HCT116 (cell line): ENCODE results near the gene NKAIN4. TPM values are rescaled to one million over a fixed set of nuclear protein-coding genes. Genes with fewer than 3 reads are reported as not detected.

ENCODE experiments used
- ATAC-seq: fragments of 200-7000 bp; cut with Tn5 transposase; 2 replicates; pipeline ENCODE4 v1.9.1; 2020; ENCODE audit warnings: mild to moderate bottlenecking, moderate library complexity
- BruUV-seq: library from RNA; stranded (reverse); fragments of 400-500 nt; replicated peaks from 2 replicates; lab custom pipeline; 2021; lab: Mats Ljungman, UMichigan
- CTCF ChIA-PET: fragments of 300-600 bp; sonication (Branson Sonifier 250); formaldehyde crosslinking; loops from one replicate; lab custom pipeline; 2021; ENCODE audit warnings: antibody characterized with exemption; lab: Charles Lee
- POLR2A ChIA-PET: fragments of 300-600, 350-600 bp; sonication (Branson Sonifier 250); formaldehyde crosslinking; loops from one replicate; lab custom pipeline; 2021; ENCODE audit warnings: antibody characterized with exemption; lab: Charles Lee
- RAD21 ChIA-PET, 2 experiments: fragments of 300-600 bp; sonication (Branson Sonifier 250); formaldehyde crosslinking; loops; one replicate each; lab custom pipeline; 2023; ENCODE audit warnings: low total read pairs in 2 of 2; ENCODE audit not compliant: uncharacterized antibody in 2 of 2, unreplicated experiment in 2 of 2, low non-redundant PET in 1 of 2; lab: Charles Lee
- DNase-seq: peaks from one replicate; pipeline ENCODE4 v3.0.0-alpha.2; 2010; ENCODE audit warnings: low read depth, low spot score
- H2AFZ ChIP-seq: fragments of 200-600 bp; shearing (Covaris generic), sonication (generic); 2 replicates; pipeline ENCODE4 v1.6.1; 2017; ENCODE audit warnings: low read depth, mixed run types, mixed read lengths, antibody characterized with exemption, low read length; ENCODE audit not compliant: poor library complexity, severe bottlenecking
- H3K27ac ChIP-seq: 2 replicates; pipeline ENCODE4 v1.5.1; 2012; ENCODE audit warnings: low read depth, low read length
- H3K27me3 ChIP-seq: fragments of 200-600 bp; sonication (generic); 2 replicates; pipeline ENCODE4 v1.6.1; 2016; ENCODE audit warnings: mixed run types, low read length, mixed read lengths; ENCODE audit not compliant: insufficient read depth
- H3K36me3 ChIP-seq, 2 experiments: fragments of 200-500 bp in 1 of 2; fragments of 200-600 bp in 1 of 2; sonication (Bioruptor generic) in 1 of 2; sonication (generic) in 1 of 2; 2 replicates each; pipeline versions ENCODE4 v1.5.1 to v1.6.1; 2014 to 2016; ENCODE audit warnings: low read length in 2 of 2, inconsistent platforms in 1 of 2, mixed read lengths in 1 of 2, mixed run types in 1 of 2; ENCODE audit not compliant: insufficient read depth in 2 of 2, control insufficient read depth in 1 of 2
- H3K4me1 ChIP-seq, 2 experiments: fragments of 200-600 bp in 1 of 2; sonication (generic) in 1 of 2; 2 replicates each; pipeline versions ENCODE4 v1.5.1 to v1.6.1; 2012 to 2017; ENCODE audit warnings: low read length in 2 of 2, inconsistent platforms in 1 of 2, mild to moderate bottlenecking in 1 of 2, mixed read lengths in 1 of 2, mixed run types in 1 of 2, moderate library complexity in 1 of 2; ENCODE audit not compliant: insufficient read depth in 2 of 2, control insufficient read depth in 1 of 2
- H3K4me2 ChIP-seq: fragments of 200-600 bp; sonication (generic); 2 replicates; pipeline ENCODE4 v1.6.1; 2017; ENCODE audit warnings: mixed run types, low read length, mixed read lengths
- H3K4me3 ChIP-seq, 2 experiments: fragments of 200-600 bp in 1 of 2; sonication (generic) in 1 of 2; replicated peaks in 1 of 2; 2 replicates each; pipeline ENCODE4 v1.5.1; 2011 to 2016; ENCODE audit warnings: low read length in 2 of 2, control low read depth in 1 of 2, low read depth in 1 of 2, mild to moderate bottlenecking in 1 of 2, mixed read lengths in 1 of 2, mixed run types in 1 of 2
- H3K79me2 ChIP-seq: fragments of 200-600 bp; sonication (generic); 2 replicates; pipeline ENCODE4 v1.6.1; 2017; ENCODE audit warnings: mild to moderate bottlenecking, mixed run types, low read length, moderate library complexity, mixed read lengths; ENCODE audit not compliant: insufficient read depth
- H3K9ac ChIP-seq: fragments of 200-600 bp; sonication (generic); 2 replicates; pipeline ENCODE4 v1.6.1; 2016; ENCODE audit warnings: low read length, mixed read lengths
- H3K9me2 ChIP-seq: fragments of 200-600 bp; sonication (generic), shearing (Covaris generic); 2 replicates; pipeline ENCODE4 v1.6.1; 2017; ENCODE audit warnings: mixed run types, mild to moderate bottlenecking, moderate library complexity; ENCODE audit not compliant: insufficient read depth
- H3K9me3 ChIP-seq, 2 experiments: fragments of 200-500 bp in 1 of 2; fragments of 200-600 bp in 1 of 2; sonication (Bioruptor generic) in 1 of 2; sonication (generic) in 1 of 2; 2 replicates each; pipeline ENCODE4 v1.6.1; 2014 to 2017; ENCODE audit warnings: low read length in 2 of 2, mixed read lengths in 2 of 2, inconsistent platforms in 1 of 2, low read depth in 1 of 2, mild to moderate bottlenecking in 1 of 2, mixed run types in 1 of 2, moderate library complexity in 1 of 2; ENCODE audit not compliant: control insufficient read depth in 1 of 2, insufficient read depth in 1 of 2
- H4K20me1 ChIP-seq: fragments of 200-600 bp; sonication (generic), shearing (Covaris generic); 2 replicates; pipeline ENCODE4 v1.6.1; 2017; ENCODE audit warnings: mixed run types, mild to moderate bottlenecking, moderate library complexity; ENCODE audit not compliant: insufficient read depth
- FOSL1 ChIP-seq: IDR thresholded peaks from 2 replicates; pipeline ENCODE4 v1.6.1; 2012; ENCODE audit warnings: low read depth
- RAD21 ChIP-seq: IDR thresholded peaks from 2 replicates; pipeline ENCODE4 v1.6.1; 2012; ENCODE audit warnings: low read depth, mild to moderate bottlenecking
- YY1 ChIP-seq: IDR thresholded peaks from 2 replicates; pipeline ENCODE4 v1.6.1; 2011; ENCODE audit warnings: low read length, low read depth, moderate library complexity, mild to moderate bottlenecking; ENCODE audit not compliant: insufficient replicate concordance; ENCODE audit errors: extremely low read depth
- intact Hi-C: fragments of 100-400 bp; cut with micrococcal nuclease; formaldehyde crosslinking; loops from 2 replicates; pipeline ENCODE4 v1.10.0; 2022
- total RNA-seq: library from RNA; stranded (reverse); gene quantifications from one replicate; pipeline ENCODE4 v1.2.1, GENCODE V29; 2021; ENCODE audit not compliant: unreplicated experiment
- TF ChIP-seq, protein P1 (sequence below), 3 experiments: fragments of 200-600 bp in 1 of 3; sonication (generic) in 1 of 3; IDR thresholded peaks in 2 of 3; conservative IDR thresholded peaks in 1 of 3; 2 replicates each; pipeline ENCODE4 v1.5.1; 2012 to 2017; ENCODE audit warnings: low read depth in 2 of 3, low read length in 2 of 3, antibody characterized with exemption in 1 of 3, borderline replicate concordance in 1 of 3, control low read depth in 1 of 3, mild to moderate bottlenecking in 1 of 3, mixed read lengths in 1 of 3, mixed run types in 1 of 3, moderate library complexity in 1 of 3; ENCODE audit not compliant: insufficient read depth in 1 of 3
- TF ChIP-seq, protein P2 (sequence below): IDR thresholded peaks from 2 replicates; pipeline ENCODE4 v1.6.1; 2011; ENCODE audit warnings: mild to moderate bottlenecking, low read length, moderate library complexity; ENCODE audit not compliant: insufficient replicate concordance; ENCODE audit errors: extremely low read depth

The NKAIN4 gene
- total RNA-seq, 1 experiment from 2014 or later, result not detected

DNA sequence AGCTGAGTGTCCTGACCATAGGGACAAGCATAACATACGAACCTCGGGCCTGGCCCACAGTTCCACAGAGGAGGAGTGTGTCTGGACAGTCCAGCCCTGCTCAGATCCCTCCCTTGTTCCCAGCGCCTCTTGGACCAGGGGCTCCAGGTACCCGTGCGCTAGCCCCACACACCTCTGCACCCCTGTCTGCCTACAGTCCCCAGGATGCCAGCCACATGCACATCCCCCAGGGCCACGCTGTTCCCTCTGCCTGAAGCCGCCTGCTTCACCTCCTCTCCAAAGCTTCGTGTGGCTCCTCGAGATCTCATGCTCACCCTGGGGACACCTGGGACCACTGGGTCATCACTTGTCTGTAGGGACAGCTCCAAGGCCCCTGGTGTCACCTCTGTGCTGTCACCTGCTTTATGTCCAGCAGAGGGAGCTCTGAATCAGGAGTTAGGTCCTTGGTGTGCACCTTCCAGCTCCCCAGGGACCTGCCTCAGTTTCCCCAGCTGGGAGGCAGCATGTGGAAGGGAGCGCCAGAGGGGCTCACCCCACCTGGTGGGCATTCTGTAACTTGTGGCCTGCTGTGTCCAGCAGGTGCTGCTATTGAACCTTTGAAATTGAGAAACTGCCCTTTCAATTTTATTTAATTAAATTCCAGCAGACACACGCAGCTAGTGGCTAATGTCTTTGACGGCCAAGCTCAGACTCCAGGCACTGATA lies 31.0 kb downstream of the NKAIN4 start:
- Histone ChIP-seq H3K79me2 (no peaks in the 10 kb centered on the region), H4K20me1 (no peaks in the 10 kb centered on the region), H3K36me3 (no peaks in the 10 kb centered on the region), H3K27me3 (no peaks in the 10 kb centered on the region), H3K9ac (no peak overlapping the region), H3K4me1 (peaks cover 15 to 28% of the 10 kb centered on the region in 2 experiments), H3K4me3 (no peak overlapping the region), H3K4me2 (no peak overlapping the region), H3K27ac (no peak overlapping the region), H2AFZ (no peak overlapping the region), H3K9me3 (no peaks in the 10 kb centered on the region), H3K9me2 (no peaks in the 10 kb centered on the region)
- BruUV-seq, result no TSS peak
- DNase-seq (no peak), ATAC-seq (peak; percentile 78)
- ChIA-PET RAD21 (interaction anchor here (0.6 to 1.5 kb wide), 9 partner anchors 8 to 63 kb away, joined by 3 to 7 read pairs (median 3); no protein-coding TSS in a partner anchor), CTCF (interaction anchor here (0.6 to 4.3 kb wide), 30 partner anchors 9 to 750 kb away, joined by 3 to 107 read pairs (median 6); partner anchors contain the start of genes ARFGAP1, BIRC7 and PTK6), POLR2A (interaction anchor here (1.5 to 2.0 kb wide), 5 partner anchors 8 to 49 kb away, joined by 3 to 11 read pairs (median 6); partner anchors contain the start of gene ARFGAP1)
- TF ChIP-seq, protein P1, sequence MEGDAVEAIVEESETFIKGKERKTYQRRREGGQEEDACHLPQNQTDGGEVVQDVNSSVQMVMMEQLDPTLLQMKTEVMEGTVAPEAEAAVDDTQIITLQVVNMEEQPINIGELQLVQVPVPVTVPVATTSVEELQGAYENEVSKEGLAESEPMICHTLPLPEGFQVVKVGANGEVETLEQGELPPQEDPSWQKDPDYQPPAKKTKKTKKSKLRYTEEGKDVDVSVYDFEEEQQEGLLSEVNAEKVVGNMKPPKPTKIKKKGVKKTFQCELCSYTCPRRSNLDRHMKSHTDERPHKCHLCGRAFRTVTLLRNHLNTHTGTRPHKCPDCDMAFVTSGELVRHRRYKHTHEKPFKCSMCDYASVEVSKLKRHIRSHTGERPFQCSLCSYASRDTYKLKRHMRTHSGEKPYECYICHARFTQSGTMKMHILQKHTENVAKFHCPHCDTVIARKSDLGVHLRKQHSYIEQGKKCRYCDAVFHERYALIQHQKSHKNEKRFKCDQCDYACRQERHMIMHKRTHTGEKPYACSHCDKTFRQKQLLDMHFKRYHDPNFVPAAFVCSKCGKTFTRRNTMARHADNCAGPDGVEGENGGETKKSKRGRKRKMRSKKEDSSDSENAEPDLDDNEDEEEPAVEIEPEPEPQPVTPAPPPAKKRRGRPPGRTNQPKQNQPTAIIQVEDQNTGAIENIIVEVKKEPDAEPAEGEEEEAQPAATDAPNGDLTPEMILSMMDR (IDR thresholded peaks at IDR 0.05 in 2 of 3, conservative IDR thresholded peaks at IDR 0.05 in 1 of 3; ENCODE audit: borderline replicate concordance in 1 of 3, insufficient read depth in 1 of 3, low read depth in 2 of 3, low read length in 2 of 3), result peak; percentile 86 to 95 (median 88)
- peak; percentile 96 for TF ChIP-seq RAD21
- no peak for TF ChIP-seq YY1
- TF ChIP-seq FOSL1, result no peak
- TF ChIP-seq, protein P2, sequence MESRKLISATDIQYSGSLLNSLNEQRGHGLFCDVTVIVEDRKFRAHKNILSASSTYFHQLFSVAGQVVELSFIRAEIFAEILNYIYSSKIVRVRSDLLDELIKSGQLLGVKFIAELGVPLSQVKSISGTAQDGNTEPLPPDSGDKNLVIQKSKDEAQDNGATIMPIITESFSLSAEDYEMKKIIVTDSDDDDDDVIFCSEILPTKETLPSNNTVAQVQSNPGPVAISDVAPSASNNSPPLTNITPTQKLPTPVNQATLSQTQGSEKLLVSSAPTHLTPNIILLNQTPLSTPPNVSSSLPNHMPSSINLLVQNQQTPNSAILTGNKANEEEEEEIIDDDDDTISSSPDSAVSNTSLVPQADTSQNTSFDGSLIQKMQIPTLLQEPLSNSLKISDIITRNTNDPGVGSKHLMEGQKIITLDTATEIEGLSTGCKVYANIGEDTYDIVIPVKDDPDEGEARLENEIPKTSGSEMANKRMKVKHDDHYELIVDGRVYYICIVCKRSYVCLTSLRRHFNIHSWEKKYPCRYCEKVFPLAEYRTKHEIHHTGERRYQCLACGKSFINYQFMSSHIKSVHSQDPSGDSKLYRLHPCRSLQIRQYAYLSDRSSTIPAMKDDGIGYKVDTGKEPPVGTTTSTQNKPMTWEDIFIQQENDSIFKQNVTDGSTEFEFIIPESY, result no peak
- intact Hi-C loops, result loop anchor here (1.0 to 2.0 kb wide), 2 partner anchors 28 to 68 kb away; no protein-coding TSS in a partner anchor
